GM10266 (cell line): ENCODE data around the gene ZNF575.

Source experiments
- DNase-seq: peaks from one replicate; pipeline ENCODE4 v3.0.0; 2012; ENCODE audit errors: extremely low spot score
- TF ChIP-seq, protein P1 (sequence below): IDR thresholded peaks from 2 replicates; pipeline ENCODE4 v1.5.1; 2012; ENCODE audit warnings: mild to moderate bottlenecking, low read depth; ENCODE audit not compliant: control insufficient read depth, insufficient read depth; ENCODE audit errors: missing control alignments

Gene ZNF575

DNA sequence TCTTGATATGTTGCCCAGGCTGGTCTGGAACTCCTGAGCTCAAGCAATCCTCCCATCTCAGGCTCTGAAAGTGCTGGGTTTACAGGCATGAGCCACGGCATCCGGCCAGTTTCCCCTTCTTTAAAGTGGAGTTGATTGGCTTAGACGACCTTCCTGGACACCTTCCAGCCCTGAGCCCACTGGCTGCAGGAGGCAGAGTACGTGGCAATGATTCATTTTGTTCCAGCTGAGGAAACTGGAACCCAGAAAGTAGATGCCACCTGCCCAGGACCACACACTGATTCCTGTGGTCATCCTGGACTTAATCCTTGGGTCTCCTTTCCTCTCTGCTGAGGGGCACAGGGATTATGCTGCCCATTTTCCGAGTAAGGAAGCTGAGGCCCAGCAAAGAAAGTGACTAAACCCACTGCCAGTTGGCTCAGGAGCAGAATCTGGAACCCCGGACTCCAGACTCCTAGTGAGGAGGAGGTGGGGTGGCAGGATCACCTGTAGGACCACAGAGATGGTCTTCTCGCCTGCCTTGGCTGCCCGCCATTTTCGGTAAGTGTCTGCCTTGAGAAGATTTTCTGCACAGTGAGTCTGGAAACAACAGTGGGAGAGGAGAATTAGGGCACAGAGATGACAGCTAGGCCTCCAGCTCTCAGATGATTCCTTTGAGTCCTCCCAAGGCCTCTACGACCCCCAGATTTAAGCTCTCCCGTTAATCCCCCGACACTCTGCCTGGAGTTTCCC, 41.6 kb downstream of the ZNF575 start:
- TF ChIP-seq, protein P1, sequence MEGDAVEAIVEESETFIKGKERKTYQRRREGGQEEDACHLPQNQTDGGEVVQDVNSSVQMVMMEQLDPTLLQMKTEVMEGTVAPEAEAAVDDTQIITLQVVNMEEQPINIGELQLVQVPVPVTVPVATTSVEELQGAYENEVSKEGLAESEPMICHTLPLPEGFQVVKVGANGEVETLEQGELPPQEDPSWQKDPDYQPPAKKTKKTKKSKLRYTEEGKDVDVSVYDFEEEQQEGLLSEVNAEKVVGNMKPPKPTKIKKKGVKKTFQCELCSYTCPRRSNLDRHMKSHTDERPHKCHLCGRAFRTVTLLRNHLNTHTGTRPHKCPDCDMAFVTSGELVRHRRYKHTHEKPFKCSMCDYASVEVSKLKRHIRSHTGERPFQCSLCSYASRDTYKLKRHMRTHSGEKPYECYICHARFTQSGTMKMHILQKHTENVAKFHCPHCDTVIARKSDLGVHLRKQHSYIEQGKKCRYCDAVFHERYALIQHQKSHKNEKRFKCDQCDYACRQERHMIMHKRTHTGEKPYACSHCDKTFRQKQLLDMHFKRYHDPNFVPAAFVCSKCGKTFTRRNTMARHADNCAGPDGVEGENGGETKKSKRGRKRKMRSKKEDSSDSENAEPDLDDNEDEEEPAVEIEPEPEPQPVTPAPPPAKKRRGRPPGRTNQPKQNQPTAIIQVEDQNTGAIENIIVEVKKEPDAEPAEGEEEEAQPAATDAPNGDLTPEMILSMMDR = no peak
- no peak for DNase-seq

DNA sequence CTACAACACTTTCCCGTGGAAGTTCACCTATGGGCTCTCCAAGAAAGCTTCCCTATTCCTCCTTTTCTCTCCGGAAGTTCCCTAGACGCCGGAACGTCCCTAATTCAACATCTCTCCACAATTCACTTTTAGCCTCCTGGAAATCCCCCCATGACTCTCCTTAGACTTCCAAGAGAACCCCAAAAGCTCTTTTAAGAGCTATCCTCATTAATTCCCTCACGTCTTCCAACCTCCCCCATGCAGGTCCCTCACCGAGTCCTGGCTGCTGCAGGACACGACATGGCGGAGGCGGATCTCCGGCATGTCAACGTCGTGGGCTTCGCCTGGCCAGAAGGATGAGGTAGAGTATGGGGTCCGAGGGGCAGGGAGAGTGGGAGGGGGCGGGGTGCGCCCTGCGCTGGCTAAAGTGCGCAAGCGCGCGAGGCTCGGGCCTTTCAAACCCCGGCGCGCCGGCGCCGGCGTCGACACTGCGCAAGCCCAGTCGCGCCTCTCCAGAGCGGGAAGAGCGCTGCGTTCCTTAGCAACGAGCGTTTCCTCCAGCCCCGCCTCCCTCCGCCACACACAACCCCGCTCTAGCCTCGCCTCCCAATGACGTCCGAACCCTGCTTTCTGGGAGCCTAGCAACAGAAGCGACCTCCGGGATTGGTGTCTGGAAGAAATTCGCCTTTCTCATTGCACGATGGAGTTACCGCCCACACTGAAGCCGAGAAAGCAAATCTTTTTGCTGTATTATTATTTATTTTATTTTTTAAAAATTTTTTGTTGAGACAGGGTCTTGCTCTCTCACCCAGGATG, 42.4 kb downstream of the ZNF575 start, which contains the start of the genes PINLYP and XRCC1:
PINLYP (plus strand) TSS at position 646 of the 795 bp plus-strand sequence. CDS start 1,391 bp downstream, outside the sequence.
XRCC1 (minus strand) TSS at position 372 of the 795 bp plus-strand sequence; CDS start at position 303, 69 bp downstream.
- TF ChIP-seq, protein P1 = no peak

DNA sequence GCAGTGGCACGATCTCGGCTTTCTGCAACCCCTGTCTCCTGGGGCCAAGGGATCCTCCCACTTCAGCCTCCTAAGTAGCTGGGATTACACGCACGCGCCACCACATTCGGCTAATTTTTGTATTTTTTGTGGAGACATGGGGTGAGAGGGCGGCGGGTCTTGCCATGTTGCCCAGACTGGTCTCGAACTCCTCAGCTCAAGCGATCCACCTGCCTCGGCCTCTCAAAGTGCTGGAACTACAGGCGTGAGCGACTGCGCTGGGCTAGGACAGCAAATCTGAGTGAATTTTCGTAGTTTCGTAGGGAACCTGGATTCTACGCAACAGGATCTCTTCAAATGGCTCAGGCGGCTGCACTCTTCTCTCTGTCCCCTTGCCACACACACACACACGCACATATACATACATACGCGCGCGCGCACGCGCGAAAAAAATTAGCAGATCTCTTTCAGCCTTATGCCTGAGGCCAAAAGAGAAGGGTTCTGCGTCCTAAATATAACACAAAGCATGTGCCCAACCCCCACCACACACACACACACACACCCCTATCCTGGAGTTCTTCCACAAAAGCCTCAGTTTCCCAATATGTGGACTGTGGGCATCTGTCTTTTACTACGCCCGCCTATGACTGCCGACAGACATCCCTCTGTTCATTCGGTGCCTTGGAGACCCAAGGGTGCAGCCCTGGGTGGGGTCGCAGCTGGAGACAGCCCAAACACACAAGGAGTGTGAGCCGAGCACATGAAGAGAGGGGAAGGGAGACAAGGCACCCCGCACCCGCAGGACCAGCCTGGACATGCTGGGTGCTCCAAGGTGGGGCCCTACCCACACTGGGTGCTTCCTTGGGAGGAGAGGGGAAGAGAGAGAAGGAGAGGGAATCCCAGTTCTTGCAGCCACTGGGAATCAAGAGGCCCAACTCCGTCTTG, 43.2 kb downstream of the ZNF575 start:
- TF ChIP-seq, protein P1 = no peak
- DNase-seq = no peak

More for the DNA sequence above, 42.4 kb downstream of the ZNF575 start, which contains the start of the genes PINLYP and XRCC1:
- peak; percentile 96 for DNase-seq

DNA sequence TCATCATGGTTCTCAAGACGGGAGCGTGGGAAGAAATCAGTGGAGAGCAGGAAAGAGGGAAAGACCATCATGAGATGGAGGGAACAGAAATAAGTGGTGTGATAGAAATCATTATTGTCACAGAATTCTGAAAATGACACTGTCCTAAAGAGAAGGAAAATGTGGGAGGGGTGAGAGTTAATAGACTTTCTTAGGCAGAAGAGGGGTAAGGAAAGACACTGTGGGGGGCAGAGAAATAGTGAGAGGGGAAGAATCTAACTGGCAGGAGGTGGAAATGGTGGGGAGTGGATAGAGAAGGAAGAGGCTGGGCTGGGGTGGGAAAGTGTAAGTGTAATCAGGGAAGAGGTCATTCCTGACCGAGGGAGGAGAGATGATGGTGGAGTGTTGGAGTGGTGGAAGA, 45.8 kb downstream of the ZNF575 start:
- no peak for DNase-seq
- TF ChIP-seq, protein P1 = no peak

DNA sequence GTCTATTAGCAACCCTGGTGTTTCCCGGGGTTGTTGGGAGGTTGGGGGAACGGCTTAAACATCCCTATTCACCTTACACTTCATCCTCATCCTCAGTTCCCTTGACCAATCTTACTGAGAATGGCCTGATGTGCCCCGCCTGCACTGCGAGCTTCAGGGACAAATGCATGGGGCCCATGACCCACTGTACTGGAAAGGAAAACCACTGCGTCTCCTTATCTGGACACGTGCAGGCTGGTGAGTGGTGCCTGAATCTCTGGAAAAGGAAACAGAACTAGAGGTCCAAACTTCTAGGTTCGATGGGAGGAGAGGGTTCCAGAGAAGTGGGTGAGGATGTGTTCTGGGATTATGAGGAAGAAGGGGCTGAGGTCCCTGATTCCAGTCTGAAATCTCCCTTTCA, 48.5 kb downstream of the ZNF575 start:
- TF ChIP-seq, protein P1 = no peak
- no peak for DNase-seq

DNA sequence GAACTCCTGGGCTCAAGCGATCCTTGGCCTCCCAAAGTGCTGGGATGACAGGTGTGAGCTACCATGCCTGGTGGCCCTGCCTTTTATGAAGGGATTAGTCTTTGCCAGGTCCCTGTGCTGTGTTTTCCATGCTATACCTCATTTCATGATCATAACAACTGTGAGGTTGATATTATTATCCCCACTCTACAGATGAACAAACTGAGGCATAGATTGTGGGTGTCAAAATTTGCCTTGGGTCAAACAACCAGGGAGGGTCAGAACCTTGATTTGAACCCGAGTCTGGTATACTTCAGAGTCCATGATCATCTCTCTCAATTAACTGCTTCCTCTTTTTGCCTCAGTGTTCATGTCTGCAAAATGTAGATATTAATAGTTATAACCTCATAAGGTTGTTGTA, 49.5 kb downstream of the ZNF575 start:
- no peak for DNase-seq
- TF ChIP-seq, protein P1 = no peak
